Measurements from ENCODE around the gene CDH12.

DNA sequence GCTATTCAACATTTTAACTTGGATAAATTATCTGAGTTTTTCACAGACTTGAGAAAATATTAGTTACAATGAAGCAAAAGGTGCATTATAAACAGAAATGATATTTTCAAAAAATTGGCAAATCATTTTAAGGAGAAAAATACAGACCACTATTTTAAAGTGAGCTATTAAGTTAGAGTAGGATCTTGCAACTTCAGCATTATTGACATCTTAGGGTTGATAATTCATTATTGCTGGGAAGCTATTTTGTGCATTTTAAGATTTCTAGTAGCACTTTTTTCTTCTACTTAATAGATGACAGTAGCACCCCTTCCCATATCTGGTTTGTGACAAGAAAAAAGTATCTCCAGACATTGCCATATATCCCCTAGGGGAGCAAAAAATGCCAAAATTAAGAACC lies 774.1 kb downstream of the CDH12 start:
- TF ChIP-seq, protein P1, sequence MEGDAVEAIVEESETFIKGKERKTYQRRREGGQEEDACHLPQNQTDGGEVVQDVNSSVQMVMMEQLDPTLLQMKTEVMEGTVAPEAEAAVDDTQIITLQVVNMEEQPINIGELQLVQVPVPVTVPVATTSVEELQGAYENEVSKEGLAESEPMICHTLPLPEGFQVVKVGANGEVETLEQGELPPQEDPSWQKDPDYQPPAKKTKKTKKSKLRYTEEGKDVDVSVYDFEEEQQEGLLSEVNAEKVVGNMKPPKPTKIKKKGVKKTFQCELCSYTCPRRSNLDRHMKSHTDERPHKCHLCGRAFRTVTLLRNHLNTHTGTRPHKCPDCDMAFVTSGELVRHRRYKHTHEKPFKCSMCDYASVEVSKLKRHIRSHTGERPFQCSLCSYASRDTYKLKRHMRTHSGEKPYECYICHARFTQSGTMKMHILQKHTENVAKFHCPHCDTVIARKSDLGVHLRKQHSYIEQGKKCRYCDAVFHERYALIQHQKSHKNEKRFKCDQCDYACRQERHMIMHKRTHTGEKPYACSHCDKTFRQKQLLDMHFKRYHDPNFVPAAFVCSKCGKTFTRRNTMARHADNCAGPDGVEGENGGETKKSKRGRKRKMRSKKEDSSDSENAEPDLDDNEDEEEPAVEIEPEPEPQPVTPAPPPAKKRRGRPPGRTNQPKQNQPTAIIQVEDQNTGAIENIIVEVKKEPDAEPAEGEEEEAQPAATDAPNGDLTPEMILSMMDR (IDR thresholded peaks at IDR 0.05 in 2 of 3, conservative IDR thresholded peaks at IDR 0.05 in 1 of 3; ENCODE audit: borderline replicate concordance in 1 of 3, insufficient read depth in 1 of 3, low read depth in 2 of 3, low read length in 2 of 3): no peak
- TF ChIP-seq, protein P2, sequence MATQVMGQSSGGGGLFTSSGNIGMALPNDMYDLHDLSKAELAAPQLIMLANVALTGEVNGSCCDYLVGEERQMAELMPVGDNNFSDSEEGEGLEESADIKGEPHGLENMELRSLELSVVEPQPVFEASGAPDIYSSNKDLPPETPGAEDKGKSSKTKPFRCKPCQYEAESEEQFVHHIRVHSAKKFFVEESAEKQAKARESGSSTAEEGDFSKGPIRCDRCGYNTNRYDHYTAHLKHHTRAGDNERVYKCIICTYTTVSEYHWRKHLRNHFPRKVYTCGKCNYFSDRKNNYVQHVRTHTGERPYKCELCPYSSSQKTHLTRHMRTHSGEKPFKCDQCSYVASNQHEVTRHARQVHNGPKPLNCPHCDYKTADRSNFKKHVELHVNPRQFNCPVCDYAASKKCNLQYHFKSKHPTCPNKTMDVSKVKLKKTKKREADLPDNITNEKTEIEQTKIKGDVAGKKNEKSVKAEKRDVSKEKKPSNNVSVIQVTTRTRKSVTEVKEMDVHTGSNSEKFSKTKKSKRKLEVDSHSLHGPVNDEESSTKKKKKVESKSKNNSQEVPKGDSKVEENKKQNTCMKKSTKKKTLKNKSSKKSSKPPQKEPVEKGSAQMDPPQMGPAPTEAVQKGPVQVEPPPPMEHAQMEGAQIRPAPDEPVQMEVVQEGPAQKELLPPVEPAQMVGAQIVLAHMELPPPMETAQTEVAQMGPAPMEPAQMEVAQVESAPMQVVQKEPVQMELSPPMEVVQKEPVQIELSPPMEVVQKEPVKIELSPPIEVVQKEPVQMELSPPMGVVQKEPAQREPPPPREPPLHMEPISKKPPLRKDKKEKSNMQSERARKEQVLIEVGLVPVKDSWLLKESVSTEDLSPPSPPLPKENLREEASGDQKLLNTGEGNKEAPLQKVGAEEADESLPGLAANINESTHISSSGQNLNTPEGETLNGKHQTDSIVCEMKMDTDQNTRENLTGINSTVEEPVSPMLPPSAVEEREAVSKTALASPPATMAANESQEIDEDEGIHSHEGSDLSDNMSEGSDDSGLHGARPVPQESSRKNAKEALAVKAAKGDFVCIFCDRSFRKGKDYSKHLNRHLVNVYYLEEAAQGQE (IDR thresholded peaks at IDR 0.05; ENCODE audit: low read depth): no peak
- TF ChIP-seq EZH2phosphoT487 (IDR thresholded peaks at IDR 0.05; ENCODE audit: borderline replicate concordance) (no peak), POLR2A (IDR thresholded peaks at IDR 0.05; ENCODE audit: borderline replicate concordance, extremely low read depth, insufficient read depth, insufficient read length) (no peak), EZH2 (IDR thresholded peaks at IDR 0.05) (no peak)
- TF ChIP-seq, protein P3, sequence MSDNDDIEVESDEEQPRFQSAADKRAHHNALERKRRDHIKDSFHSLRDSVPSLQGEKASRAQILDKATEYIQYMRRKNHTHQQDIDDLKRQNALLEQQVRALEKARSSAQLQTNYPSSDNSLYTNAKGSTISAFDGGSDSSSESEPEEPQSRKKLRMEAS (IDR thresholded peaks at IDR 0.05): no peak
- TF ChIP-seq, protein P4, sequence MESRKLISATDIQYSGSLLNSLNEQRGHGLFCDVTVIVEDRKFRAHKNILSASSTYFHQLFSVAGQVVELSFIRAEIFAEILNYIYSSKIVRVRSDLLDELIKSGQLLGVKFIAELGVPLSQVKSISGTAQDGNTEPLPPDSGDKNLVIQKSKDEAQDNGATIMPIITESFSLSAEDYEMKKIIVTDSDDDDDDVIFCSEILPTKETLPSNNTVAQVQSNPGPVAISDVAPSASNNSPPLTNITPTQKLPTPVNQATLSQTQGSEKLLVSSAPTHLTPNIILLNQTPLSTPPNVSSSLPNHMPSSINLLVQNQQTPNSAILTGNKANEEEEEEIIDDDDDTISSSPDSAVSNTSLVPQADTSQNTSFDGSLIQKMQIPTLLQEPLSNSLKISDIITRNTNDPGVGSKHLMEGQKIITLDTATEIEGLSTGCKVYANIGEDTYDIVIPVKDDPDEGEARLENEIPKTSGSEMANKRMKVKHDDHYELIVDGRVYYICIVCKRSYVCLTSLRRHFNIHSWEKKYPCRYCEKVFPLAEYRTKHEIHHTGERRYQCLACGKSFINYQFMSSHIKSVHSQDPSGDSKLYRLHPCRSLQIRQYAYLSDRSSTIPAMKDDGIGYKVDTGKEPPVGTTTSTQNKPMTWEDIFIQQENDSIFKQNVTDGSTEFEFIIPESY (IDR thresholded peaks at IDR 0.05; ENCODE audit: extremely low read depth, insufficient replicate concordance, low read length): no peak
